Caco-2 (cell line): ENCODE data around the gene ZNF597. TPM values are rescaled to one million over a fixed set of nuclear protein-coding genes. Genes with fewer than 3 reads are reported as not detected.

Experiments
- BruUV-seq: library from RNA; stranded (reverse); fragments of 400-500 nt; replicated peaks from 2 replicates; lab custom pipeline; 2021; lab: Mats Ljungman, UMichigan
- CTCF ChIA-PET: fragments of 300-600 bp; sonication (Branson Sonifier 250); formaldehyde crosslinking; loops from one replicate; lab custom pipeline; 2022; ENCODE audit warnings: antibody characterized with exemption; lab: Charles Lee
- POLR2A ChIA-PET: fragments of 300-600 bp; sonication (Branson Sonifier 250); formaldehyde crosslinking; loops from one replicate; lab custom pipeline; 2022; ENCODE audit warnings: antibody characterized with exemption; lab: Charles Lee
- DNase-seq, 2 experiments: peaks; one replicate each; pipeline versions ENCODE4 v3.0.0 to v3.0.0-alpha.2; 2020 to 2022
- H3K27me3 ChIP-seq: replicated peaks from 2 replicates; pipeline ENCODE4 v1.6.0; 2011; ENCODE audit warnings: low read length; ENCODE audit not compliant: control insufficient read depth, insufficient read depth
- H3K36me3 ChIP-seq: 2 replicates; pipeline ENCODE4 v1.5.1; 2011; ENCODE audit warnings: low read length; ENCODE audit not compliant: control insufficient read depth, insufficient read depth
- H3K4me1 ChIP-seq: fragments of 250-450 bp; sonication (Bioruptor Pico); 2 replicates; pipeline ENCODE4 v1.5.1; 2020; ENCODE audit warnings: mild to moderate bottlenecking
- H3K4me3 ChIP-seq: 2 replicates; pipeline ENCODE4 v1.5.1; 2011; ENCODE audit warnings: low read depth, mild to moderate bottlenecking, control low read depth, low read length
- H3K9me3 ChIP-seq: fragments of 250-450 bp; sonication (Bioruptor Pico); 2 replicates; pipeline ENCODE4 v1.5.1; 2020; ENCODE audit warnings: mild to moderate bottlenecking, moderate library complexity
- H3K27ac Mint-ChIP-seq: one replicate; pipeline ENCODE4 v1.8.0; 2022; ENCODE audit warnings: mixed read lengths; ENCODE audit not compliant: unreplicated experiment
- H3K27me3 Mint-ChIP-seq: one replicate; pipeline ENCODE4 v1.8.0; 2022; ENCODE audit warnings: mixed read lengths; ENCODE audit not compliant: insufficient read depth, unreplicated experiment
- H3K36me3 Mint-ChIP-seq: one replicate; pipeline ENCODE4 v1.8.0; 2022; ENCODE audit warnings: mild to moderate bottlenecking, mixed read lengths; ENCODE audit not compliant: insufficient read depth, unreplicated experiment
- H3K4me1 Mint-ChIP-seq: one replicate; pipeline ENCODE4 v1.8.0; 2022; ENCODE audit warnings: low read depth, mixed read lengths; ENCODE audit not compliant: unreplicated experiment
- H3K4me3 Mint-ChIP-seq: one replicate; pipeline ENCODE4 v1.8.0; 2022; ENCODE audit warnings: mild to moderate bottlenecking, moderate library complexity, mixed read lengths; ENCODE audit not compliant: unreplicated experiment
- H3K9me3 Mint-ChIP-seq: one replicate; pipeline ENCODE4 v1.8.0; 2022; ENCODE audit warnings: mixed read lengths; ENCODE audit not compliant: unreplicated experiment
- intact Hi-C: fragments of 100-400 bp; cut with micrococcal nuclease; formaldehyde crosslinking; loops from one replicate; pipeline ENCODE4 v1.10.0; 2022; ENCODE audit not compliant: unreplicated experiment
- microRNA-seq: library from miRNA; unstranded; fragments of <30 nt; microRNA quantifications from one replicate; pipeline ENCODE4 v1.2.0, GENCODE V29; 2022
- total RNA-seq: library from RNA; stranded (reverse); gene quantifications from 2 replicates; pipeline ENCODE4 v1.2.3, GENCODE V29; 2022
- TF ChIP-seq, protein P1 (sequence below), 2 experiments: fragments of 200-600 bp in 1 of 2; IDR thresholded peaks; 1 replicate in 1 of 2; 2 replicates in 1 of 2; pipeline versions ENCODE4 v1.5.1 to v1.8.0; 2011 to 2022; ENCODE audit warnings: antibody characterized with exemption in 1 of 2, control low read depth in 1 of 2, inconsistent platforms in 1 of 2, low read depth in 1 of 2, low read length in 1 of 2, mild to moderate bottlenecking in 1 of 2, moderate library complexity in 1 of 2; ENCODE audit not compliant: insufficient read depth in 1 of 2, severe bottlenecking in 1 of 2, unreplicated experiment in 1 of 2

The ZNF597 gene
- total RNA-seq, 1 experiment from 2014 or later, result 3.8 TPM

DNA sequence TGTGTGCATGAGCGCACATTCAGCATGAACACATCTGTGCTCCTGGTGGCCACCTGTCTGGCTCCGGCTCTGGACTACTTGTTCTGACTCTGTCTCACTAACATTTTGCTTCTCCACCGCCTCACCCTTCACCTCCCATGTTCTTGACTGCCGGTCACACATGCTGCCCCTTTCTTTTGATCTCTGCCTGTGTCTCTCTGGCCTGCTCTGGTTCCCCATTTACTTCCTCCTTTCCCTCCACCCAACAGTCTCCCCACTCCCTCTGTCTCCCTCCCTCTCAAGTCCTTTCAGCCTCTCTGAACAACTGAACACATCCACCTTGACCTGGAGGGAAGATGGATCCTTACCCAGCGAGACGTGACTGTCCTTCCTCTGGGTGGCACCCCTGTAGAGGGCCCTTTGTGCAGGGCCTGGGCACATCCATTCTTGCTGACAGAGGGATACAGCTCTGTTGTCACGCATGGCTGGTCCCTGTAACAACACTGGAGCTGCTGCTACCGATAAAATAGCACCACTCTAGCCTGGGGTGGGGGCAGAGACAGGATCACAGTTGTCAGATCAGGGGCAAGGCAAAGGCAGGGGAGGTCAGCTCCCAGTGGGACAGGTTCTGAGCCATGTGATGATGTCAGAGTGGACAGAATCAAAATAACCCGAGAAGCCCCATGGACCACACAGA lies 53.5 kb downstream of the ZNF597 start:
- H3K36me3 Mint-ChIP-seq, result peaks cover 40% of the 10 kb centered on the region
- no peaks in the 10 kb centered on the region for H3K4me1 Mint-ChIP-seq
- intact Hi-C loops, result no loop called here
- Histone ChIP-seq H3K4me1 (no peaks in the 10 kb centered on the region), H3K9me3 (no peaks in the 10 kb centered on the region; the same call in 1 of the 2 replicates), H3K36me3 (no peaks in the 10 kb centered on the region; the same call in none of the 2 replicates), H3K4me3 (no peak overlapping the region), H3K27me3 (no peaks in the 10 kb centered on the region)
- no peak for DNase-seq
- no peak overlapping the region for H3K4me3 Mint-ChIP-seq
- TF ChIP-seq, protein P1, sequence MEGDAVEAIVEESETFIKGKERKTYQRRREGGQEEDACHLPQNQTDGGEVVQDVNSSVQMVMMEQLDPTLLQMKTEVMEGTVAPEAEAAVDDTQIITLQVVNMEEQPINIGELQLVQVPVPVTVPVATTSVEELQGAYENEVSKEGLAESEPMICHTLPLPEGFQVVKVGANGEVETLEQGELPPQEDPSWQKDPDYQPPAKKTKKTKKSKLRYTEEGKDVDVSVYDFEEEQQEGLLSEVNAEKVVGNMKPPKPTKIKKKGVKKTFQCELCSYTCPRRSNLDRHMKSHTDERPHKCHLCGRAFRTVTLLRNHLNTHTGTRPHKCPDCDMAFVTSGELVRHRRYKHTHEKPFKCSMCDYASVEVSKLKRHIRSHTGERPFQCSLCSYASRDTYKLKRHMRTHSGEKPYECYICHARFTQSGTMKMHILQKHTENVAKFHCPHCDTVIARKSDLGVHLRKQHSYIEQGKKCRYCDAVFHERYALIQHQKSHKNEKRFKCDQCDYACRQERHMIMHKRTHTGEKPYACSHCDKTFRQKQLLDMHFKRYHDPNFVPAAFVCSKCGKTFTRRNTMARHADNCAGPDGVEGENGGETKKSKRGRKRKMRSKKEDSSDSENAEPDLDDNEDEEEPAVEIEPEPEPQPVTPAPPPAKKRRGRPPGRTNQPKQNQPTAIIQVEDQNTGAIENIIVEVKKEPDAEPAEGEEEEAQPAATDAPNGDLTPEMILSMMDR (IDR thresholded peaks at IDR 0.05; ENCODE audit: insufficient read depth in 1 of 2, low read depth in 1 of 2, low read length in 1 of 2, severe bottlenecking in 1 of 2, unreplicated experiment in 1 of 2), result no peak
- no peak overlapping the region for H3K27ac Mint-ChIP-seq
- H3K27me3 Mint-ChIP-seq, result no peaks in the 10 kb centered on the region
- no TSS peak for BruUV-seq
- CTCF ChIA-PET, result no interaction called here
- peaks cover 18% of the 10 kb centered on the region for H3K9me3 Mint-ChIP-seq
- POLR2A ChIA-PET, result no interaction called here

DNA sequence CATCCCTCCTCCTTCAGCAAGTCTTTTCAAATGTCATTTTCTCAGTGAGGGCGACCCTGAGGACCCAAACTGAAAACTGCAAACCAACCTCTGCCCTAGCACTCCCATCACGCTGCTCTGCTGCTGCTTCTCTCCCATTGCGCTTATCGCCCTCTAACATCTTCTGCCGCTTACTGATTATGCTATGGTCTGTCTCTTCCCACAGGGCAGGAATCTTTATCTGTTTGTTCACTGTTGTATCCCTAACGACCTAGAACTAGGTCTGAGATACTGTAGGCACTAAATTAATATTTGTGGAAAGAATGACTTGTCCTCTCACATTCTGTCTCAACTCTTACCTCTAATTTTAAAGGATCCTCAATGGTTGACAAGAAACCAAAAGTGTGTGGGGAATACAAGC lies 55.0 kb downstream of the ZNF597 start:
- no peaks in the 10 kb centered on the region for H3K4me1 Mint-ChIP-seq
- H3K27ac Mint-ChIP-seq, result no peak overlapping the region
- no peaks in the 10 kb centered on the region for H3K27me3 Mint-ChIP-seq
- BruUV-seq, result no TSS peak
- CTCF ChIA-PET, result no interaction called here
- peaks cover 46% of the 10 kb centered on the region for H3K36me3 Mint-ChIP-seq
- no peak overlapping the region for H3K4me3 ChIP-seq
- DNase-seq, result no peak
- peaks cover 13% of the 10 kb centered on the region for H3K9me3 ChIP-seq
- TF ChIP-seq, protein P1 (IDR thresholded peaks at IDR 0.05; ENCODE audit: insufficient read depth in 1 of 2, low read depth in 1 of 2, low read length in 1 of 2, severe bottlenecking in 1 of 2, unreplicated experiment in 1 of 2), result no peak
- H3K36me3 ChIP-seq, result peaks cover 6% of the 10 kb centered on the region
- no peak overlapping the region for H3K4me3 Mint-ChIP-seq
- no peaks in the 10 kb centered on the region for H3K27me3 ChIP-seq
- no peaks in the 10 kb centered on the region for H3K4me1 ChIP-seq
- POLR2A ChIA-PET, result no interaction called here
- intact Hi-C loops, result no loop called here
- peaks cover 18% of the 10 kb centered on the region for H3K9me3 Mint-ChIP-seq

DNA sequence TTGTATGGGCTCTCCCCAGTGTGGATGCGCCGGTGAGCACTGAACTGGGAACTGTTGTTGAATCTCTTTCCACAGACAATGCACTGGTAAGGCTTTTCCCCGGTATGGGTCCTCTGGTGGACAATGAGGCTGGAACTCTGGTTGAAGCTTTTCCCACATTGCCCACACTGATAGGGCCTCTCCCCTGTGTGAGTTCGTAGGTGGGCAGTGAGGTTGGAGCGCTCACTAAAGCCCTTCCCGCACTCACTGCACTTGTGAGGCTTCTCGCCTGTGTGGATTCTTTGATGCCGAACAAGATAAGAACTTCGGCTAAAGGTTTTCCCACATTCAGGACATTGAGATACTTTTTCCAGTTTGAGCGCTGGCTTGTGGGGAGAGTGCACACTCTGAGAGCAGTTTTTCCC lies 60.3 kb downstream of the ZNF597 start:
- intact Hi-C loops, result no loop called here
- Histone ChIP-seq H3K9me3 (peaks cover 30% of the 10 kb centered on the region), H3K4me3 (no peak overlapping the region), H3K27me3 (no peaks in the 10 kb centered on the region), H3K4me1 (no peaks in the 10 kb centered on the region), H3K36me3 (peaks cover 12% of the 10 kb centered on the region)
- no peak overlapping the region for H3K4me3 Mint-ChIP-seq
- peaks cover 51% of the 10 kb centered on the region for H3K36me3 Mint-ChIP-seq
- TF ChIP-seq, protein P1 (IDR thresholded peaks at IDR 0.05; ENCODE audit: insufficient read depth in 1 of 2, low read depth in 1 of 2, low read length in 1 of 2, severe bottlenecking in 1 of 2, unreplicated experiment in 1 of 2), result no peak
- no peaks in the 10 kb centered on the region for H3K27me3 Mint-ChIP-seq
- no peak overlapping the region for H3K27ac Mint-ChIP-seq
- H3K9me3 Mint-ChIP-seq, result peaks cover 34% of the 10 kb centered on the region
- no peaks in the 10 kb centered on the region for H3K4me1 Mint-ChIP-seq
- CTCF ChIA-PET, result no interaction called here
- no TSS peak for BruUV-seq
- POLR2A ChIA-PET, result no interaction called here
- no peak for DNase-seq

Small RNA genes lying within 50 kb of the gene (microRNA-seq; reads per million reads assigned to microRNA genes)
- gene MIR6126, result 0.56 reads per million

Other genes with a start within 250 kb of the ZNF597 start
- 11.3 and 12.1 TPM in 2 replicates for gene ZNF200, start 208.3 kb downstream of the ZNF597 start, total RNA-seq
- gene MEFV, start 186.9 kb downstream of the ZNF597 start, total RNA-seq, result not detected in 2 replicates
- 37.0 and 37.4 TPM in 2 replicates for gene ZNF263, start 160.0 kb downstream of the ZNF597 start, total RNA-seq
- 3.7 and 5.2 TPM in 2 replicates for gene TIGD7, start 138.1 kb downstream of the ZNF597 start, total RNA-seq
- 28.4 and 29.1 TPM in 2 replicates for gene ZNF75A, start 138.0 kb downstream of the ZNF597 start, total RNA-seq
- gene OR2C1, start 87.6 kb downstream of the ZNF597 start, total RNA-seq, result not detected in 2 replicates
- gene ZSCAN32, start 42.5 kb downstream of the ZNF597 start, total RNA-seq, result 14.1 and 16.6 TPM in 2 replicates
- gene ZNF174, start 42.3 kb downstream of the ZNF597 start, total RNA-seq, result 11.9 and 12.6 TPM in 2 replicates
- gene NAA60, start 176 bp upstream of the ZNF597 start, total RNA-seq, result 84.9 and 92.8 TPM in 2 replicates
- gene C16orf90, start 52.0 kb upstream of the ZNF597 start, total RNA-seq, result not detected in 2 replicates
- 11.8 and 20.2 TPM in 2 replicates for gene CLUAP1, start 57.5 kb upstream of the ZNF597 start, total RNA-seq
- gene NLRC3, start 133.9 kb upstream of the ZNF597 start, total RNA-seq, result not detected in 2 replicates
- 9.6 and 10.4 TPM in 2 replicates for gene SLX4, start 168.1 kb upstream of the ZNF597 start, total RNA-seq
- 26.2 and 38.1 TPM in 2 replicates for gene DNASE1, start 211.2 kb upstream of the ZNF597 start, total RNA-seq